Nephron progenitor cell (in vitro differentiated cells): ENCODE measurements around the gene VPS25.
A peak's percentile ranks its signal among the peaks of the same experiment; 100 is the strongest.

Experiments
- DNase-seq: peaks from one replicate; pipeline ENCODE4 v3.0.0; 2021
- H3K27ac Mint-ChIP-seq: 2 replicates; pipeline ENCODE4 v1.8.0; 2021; ENCODE audit warnings: mild to moderate bottlenecking, moderate library complexity, mixed read lengths
- H3K27me3 Mint-ChIP-seq: 2 replicates; pipeline ENCODE4 v1.8.0; 2021; ENCODE audit warnings: mild to moderate bottlenecking, low read depth, mixed read lengths; ENCODE audit not compliant: poor library complexity
- H3K36me3 Mint-ChIP-seq: 2 replicates; pipeline ENCODE4 v1.8.0; 2021; ENCODE audit warnings: low read depth, mixed read lengths
- H3K4me1 Mint-ChIP-seq: 2 replicates; pipeline ENCODE4 v1.8.0; 2021; ENCODE audit warnings: mixed read lengths
- H3K4me3 Mint-ChIP-seq: 2 replicates; pipeline ENCODE4 v1.8.0; 2021; ENCODE audit warnings: mild to moderate bottlenecking, moderate library complexity, mixed read lengths
- H3K9me3 Mint-ChIP-seq: 2 replicates; pipeline ENCODE4 v1.8.0; 2021; ENCODE audit warnings: mild to moderate bottlenecking, moderate library complexity, mixed read lengths
- TF ChIP-seq, protein P1 (sequence below): fragments of 200-600 bp; sonication (generic); IDR thresholded peaks from 2 replicates; pipeline ENCODE4 v1.5.0; 2021; ENCODE audit warnings: antibody characterized with exemption

The VPS25 gene

DNA sequence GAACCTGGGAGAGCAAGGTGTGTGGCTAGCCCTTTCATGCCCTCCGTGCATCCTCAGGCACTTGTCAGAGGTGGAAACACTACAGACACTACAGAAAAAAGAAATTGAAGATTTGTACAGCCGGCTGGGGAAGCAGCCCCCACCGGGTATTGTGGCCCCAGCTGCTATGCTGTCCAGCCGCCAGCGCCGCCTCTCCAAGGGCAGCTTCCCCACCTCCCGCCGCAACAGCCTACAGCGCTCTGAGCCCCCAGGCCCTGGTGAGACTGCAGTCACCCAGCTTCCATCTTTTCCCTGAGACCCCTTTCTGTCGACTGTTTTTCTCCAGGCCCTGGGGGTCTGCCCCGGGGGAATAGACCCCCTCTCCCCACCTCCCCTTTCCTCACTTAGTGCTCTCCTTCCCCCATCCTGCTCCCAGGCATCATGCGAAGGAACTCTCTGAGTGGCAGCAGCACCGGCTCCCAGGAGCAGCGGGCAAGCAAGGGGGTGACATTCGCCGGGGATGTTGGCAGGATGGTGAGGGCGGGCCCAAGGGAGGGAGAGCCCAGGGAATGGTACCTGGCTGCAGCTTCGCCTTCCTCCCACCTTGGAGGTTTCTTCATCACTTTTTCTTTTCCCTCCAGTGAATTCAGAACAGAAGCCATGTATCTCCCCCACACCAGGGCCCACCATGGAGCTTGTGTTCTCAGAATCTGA is 23.0 kb downstream of the VPS25 start:
- Mint-ChIP-seq H3K27ac (peak overlapping the region; percentile 51), H3K27me3 (peaks cover 25% of the 10 kb centered on the region), H3K36me3 (peaks cover 36% of the 10 kb centered on the region)

DNA sequence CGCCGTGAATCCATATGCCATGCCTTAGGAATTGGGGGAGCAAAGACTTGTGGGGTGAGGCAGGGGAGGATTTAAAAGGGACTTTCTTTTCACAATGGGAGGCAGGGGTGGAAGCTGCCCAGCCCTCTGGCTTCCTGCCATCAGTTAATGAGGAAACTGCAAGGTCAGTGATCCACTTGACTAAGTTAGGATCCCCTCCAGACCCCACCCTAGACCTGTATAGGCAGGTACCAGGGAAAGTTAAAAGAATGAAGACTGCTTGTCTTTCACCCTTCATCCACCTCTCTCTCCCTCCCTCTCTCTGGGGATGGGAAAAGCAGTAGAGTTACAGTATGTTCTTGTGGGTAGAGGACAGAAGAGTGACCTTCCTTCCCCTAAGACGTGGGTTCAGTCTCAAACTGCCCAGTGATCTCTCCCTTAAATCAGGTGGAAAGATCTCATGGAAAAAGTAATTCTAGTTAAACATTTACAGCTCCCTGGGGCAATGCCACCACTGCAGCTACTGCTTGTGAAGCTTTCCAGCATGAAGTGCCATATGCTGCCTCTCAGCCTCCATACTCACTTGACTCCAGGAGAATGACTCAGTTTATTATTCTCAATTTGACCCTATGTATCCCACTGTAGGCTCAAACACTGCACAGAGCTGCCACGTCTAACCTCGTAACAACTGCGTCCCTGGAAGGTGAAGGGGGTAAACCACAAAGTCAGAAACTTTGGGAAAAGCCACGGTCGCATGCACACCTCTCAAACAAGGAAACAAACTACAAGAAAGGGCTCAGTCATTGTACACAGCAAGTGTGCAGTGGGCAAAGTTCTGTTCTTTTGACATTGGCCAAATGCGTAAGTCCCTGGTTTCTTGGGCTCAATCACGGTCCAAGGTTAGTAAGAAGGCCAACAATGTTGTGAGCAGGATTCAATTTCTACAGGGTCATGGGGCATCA is 24.1 kb downstream of the VPS25 start:
- TF ChIP-seq, protein P1, sequence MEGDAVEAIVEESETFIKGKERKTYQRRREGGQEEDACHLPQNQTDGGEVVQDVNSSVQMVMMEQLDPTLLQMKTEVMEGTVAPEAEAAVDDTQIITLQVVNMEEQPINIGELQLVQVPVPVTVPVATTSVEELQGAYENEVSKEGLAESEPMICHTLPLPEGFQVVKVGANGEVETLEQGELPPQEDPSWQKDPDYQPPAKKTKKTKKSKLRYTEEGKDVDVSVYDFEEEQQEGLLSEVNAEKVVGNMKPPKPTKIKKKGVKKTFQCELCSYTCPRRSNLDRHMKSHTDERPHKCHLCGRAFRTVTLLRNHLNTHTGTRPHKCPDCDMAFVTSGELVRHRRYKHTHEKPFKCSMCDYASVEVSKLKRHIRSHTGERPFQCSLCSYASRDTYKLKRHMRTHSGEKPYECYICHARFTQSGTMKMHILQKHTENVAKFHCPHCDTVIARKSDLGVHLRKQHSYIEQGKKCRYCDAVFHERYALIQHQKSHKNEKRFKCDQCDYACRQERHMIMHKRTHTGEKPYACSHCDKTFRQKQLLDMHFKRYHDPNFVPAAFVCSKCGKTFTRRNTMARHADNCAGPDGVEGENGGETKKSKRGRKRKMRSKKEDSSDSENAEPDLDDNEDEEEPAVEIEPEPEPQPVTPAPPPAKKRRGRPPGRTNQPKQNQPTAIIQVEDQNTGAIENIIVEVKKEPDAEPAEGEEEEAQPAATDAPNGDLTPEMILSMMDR = no peak
- H3K4me1 Mint-ChIP-seq = peaks cover 48% of the 10 kb centered on the region
- H3K27ac Mint-ChIP-seq = no peak overlapping the region
- H3K9me3 Mint-ChIP-seq = peaks cover 5% of the 10 kb centered on the region
- H3K4me3 Mint-ChIP-seq = peak overlapping the region; percentile 96
- peaks cover 36% of the 10 kb centered on the region for H3K36me3 Mint-ChIP-seq
- DNase-seq = no peak
- H3K27me3 Mint-ChIP-seq = peaks cover 27% of the 10 kb centered on the region

More for the DNA sequence above, 23.0 kb downstream of the VPS25 start:
- TF ChIP-seq, protein P1 = no peak
- DNase-seq = no peak
- Mint-ChIP-seq H3K9me3 (peaks cover 5% of the 10 kb centered on the region), H3K4me3 (peak overlapping the region; percentile 46), H3K4me1 (peaks cover 37% of the 10 kb centered on the region)

DNA sequence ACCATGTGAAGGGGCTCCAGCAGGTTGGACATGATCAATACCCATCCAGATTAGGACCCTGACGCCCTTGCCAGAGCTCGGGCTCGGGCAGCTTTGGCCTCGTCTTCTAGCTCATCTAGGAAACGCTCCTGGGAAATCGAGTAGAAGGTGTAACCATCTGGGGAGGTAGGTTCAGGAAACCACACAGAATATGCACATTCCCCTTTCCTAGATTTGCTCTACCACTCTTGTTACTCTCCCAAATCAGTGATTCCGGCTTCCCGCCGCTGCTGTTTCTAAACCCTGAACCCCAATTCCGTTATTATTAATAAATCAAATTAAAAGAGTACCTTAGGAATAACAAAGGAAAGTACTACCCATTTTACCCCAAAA is 24.7 kb downstream of the VPS25 start:
- Mint-ChIP-seq H3K27ac (no peak overlapping the region), H3K9me3 (peaks cover 5% of the 10 kb centered on the region), H3K36me3 (peaks cover 36% of the 10 kb centered on the region), H3K27me3 (peaks cover 25% of the 10 kb centered on the region), H3K4me1 (peaks cover 55% of the 10 kb centered on the region), H3K4me3 (peak overlapping the region; percentile 96)
- TF ChIP-seq, protein P1 = no peak
- DNase-seq = no peak

DNA sequence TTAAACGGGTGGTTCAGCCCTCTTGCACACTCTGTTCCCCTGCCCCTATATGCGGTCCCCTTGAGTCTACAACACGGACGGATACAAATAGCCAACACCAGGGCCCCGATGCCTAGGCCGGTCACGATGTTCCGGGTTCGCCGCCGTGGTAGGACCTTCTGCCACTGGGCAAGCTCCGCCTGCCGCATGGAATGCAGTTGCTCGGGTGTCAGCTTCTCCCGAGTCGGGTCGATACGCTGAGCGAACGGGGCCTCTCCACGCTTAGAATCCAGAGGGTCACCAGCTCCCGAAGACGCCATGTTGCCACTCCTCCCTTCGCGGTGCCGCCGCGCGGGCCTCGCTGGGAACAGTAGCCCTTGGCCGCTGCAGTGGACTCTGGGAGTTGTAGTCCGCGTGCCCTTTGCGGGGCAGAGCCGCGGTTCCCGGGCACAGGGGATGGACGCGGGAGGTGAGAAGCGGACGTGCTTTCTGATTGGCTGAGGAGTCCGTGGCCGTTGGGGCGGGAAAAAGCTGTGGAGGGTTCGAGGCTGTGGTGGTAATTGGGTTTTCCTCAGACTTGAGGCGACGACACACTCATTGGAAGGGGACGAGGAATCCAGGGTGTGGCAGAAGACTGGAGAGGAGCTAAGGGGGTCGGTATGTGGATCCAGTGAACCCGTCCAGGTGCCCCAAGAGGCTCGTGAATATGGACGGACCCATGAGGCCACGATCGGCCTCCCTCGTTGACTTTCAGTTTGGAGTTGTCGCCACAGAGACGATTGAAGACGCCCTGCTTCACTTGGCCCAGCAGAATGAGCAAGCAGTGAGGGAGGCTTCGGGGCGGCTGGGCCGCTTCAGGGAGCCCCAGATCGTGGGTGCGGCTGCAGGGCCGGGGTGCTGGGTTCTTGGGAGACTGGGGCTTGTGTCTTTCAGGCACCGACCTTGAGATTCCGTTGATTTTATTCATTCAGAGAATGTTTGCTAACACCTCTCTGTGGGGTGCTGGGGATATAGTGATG is 25.4 kb downstream of the VPS25 start, which contains the start of the genes CNTD1 and COA3:
Gene CNTD1 (plus strand): TSS at position 479 of the 998 bp plus-strand sequence. CDS start 207 bp downstream, at position 686.
Gene COA3 (minus strand): TSS at position 322 of the 998 bp plus-strand sequence. CDS start 23 bp downstream, at position 299.
- H3K36me3 Mint-ChIP-seq = peaks cover 36% of the 10 kb centered on the region
- peaks cover 25% of the 10 kb centered on the region for H3K27me3 Mint-ChIP-seq
- TF ChIP-seq, protein P1 = no peak
- peaks cover 5% of the 10 kb centered on the region for H3K9me3 Mint-ChIP-seq
- peak within 1 kb of the TSS; percentile 96 for H3K4me3 Mint-ChIP-seq
- H3K4me1 Mint-ChIP-seq = peaks cover 62% of the 10 kb centered on the region
- H3K27ac Mint-ChIP-seq = peak within 1 kb of the TSS; percentile 43
- DNase-seq = peak; percentile 89
